ENCODE results near the gene NRXN2. TPM values are rescaled to one million over a fixed set of nuclear protein-coding genes. Genes with fewer than 3 reads are reported as not detected.

NRXN2 gene
- total and polyA plus RNA-seq, 2 experiments from 2014 or later = 1.1 to 5.6 TPM

DNA sequence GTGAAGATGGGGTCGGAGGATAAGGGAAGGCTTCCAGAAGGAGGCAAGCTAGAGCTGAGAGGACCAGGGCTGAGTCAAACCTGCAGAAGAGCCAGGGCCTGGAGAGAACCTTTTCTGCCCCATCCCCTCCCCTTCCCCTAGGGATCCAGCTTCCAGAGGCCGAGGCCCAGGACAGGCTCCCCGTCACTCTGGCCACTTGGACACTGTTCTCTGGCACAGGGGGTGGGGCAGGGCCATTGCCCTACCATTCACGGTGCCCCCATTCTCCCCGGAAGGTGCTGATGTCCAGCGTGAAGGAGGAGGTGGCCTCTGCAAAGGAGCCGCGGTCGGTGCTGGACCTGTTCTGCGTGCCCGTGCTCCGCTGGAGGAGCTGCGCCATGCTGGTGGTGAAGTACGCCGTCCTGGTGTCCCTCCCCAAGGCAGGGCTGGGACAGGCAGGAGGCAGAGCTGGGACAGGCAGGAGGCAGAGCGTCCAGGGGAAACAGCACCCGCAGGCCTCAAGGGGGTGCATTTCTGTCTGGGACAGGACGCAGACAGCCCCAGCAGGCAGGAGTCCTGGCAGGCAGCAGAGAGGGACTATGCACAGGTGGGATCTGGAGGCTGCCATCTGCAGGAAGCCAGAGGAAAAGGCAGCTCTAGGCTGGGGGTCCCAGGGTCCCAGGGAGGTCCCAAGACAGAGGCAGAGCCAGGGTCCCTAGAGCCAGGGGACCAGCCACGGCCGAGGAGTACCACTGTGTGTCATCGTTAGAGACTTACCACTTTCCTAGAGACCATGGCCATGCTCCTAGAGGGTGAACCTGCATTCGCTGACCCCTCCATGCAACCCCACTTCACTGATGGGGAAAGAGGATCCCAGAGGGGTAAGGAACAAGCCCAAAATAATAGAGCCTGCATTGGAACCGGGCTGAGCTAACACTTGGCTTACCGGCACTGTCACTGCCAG is 157.8 kb downstream of the NRXN2 start:
- no peaks in the 10 kb centered on the region for H3K9me3 ChIP-seq (ENCODE audit: low read depth)
- H3K79me2 ChIP-seq (ENCODE audit: insufficient read depth) = no peaks in the 10 kb centered on the region
- no peak overlapping the region for H3K4me3 ChIP-seq
- H4K20me1 ChIP-seq (ENCODE audit: insufficient read depth) = no peaks in the 10 kb centered on the region
- in situ Hi-C loops (cut with MboI) = no loop called here
- no peaks in the 10 kb centered on the region for H3K4me1 ChIP-seq (ENCODE audit: insufficient read depth)
- DNase-seq = no peak
- H3K36me3 ChIP-seq (ENCODE audit: low read depth) = no peaks in the 10 kb centered on the region
- TF ChIP-seq EZH2phosphoT487 (IDR thresholded peaks at IDR 0.05; ENCODE audit: insufficient read depth, low read depth) (no peak), EZH2 (IDR thresholded peaks at IDR 0.05; ENCODE audit: insufficient read depth, poor library complexity, severe bottlenecking) (no peak)
- H3F3A ChIP-seq (ENCODE audit: insufficient read depth) = no peaks in the 10 kb centered on the region
- no peak overlapping the region for H3K27ac ChIP-seq
- no peak overlapping the region for H2AFZ ChIP-seq
- WGBS, 2 experiments (ENCODE audit: low coverage in 1 of 2, low lambda C conversion rate in 2 of 2, missing lambda C conversion rate in 2 of 2) = 90 to 91% methylated on average over 24 of the region's 24 CpGs
- no peak overlapping the region for H3K4me2 ChIP-seq (ENCODE audit: unreplicated experiment)
- no peak overlapping the region for H3K9ac ChIP-seq
- no peaks in the 10 kb centered on the region for H3K9me2 ChIP-seq (ENCODE audit: insufficient read depth)
- H3K27me3 ChIP-seq (replicated peaks; ENCODE audit: insufficient read depth) = no peaks in the 10 kb centered on the region

- in situ Hi-C loops (cut with MboI) = no loop called here
Observed at GRCh38 chr11:64564419-64564818, 158.6 kb downstream of the NRXN2 start.

DNA sequence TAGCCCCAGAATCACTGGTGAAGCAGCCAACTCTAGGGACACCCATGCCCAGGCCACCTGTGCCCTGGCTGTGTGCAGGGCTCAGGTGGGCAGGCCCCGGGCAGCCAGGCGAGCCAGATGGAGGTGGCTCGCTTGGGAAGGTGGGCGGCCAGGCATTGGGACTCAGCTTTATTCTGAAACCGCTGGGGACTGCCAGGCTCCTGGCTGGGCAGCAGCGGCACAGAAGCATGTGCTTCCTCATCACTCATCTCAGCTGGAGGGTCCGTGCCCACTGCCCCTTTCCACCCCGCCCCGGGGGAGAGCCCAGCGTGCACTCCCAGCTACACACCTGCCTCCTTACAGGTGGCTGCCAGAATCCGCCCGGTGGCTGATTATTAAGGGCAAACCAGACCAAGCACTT is 159.0 kb downstream of the NRXN2 start:
- no peak overlapping the region for H3K27ac ChIP-seq
- TF ChIP-seq EZH2phosphoT487 (IDR thresholded peaks at IDR 0.05; ENCODE audit: insufficient read depth, low read depth) (no peak), EZH2 (IDR thresholded peaks at IDR 0.05; ENCODE audit: insufficient read depth, poor library complexity, severe bottlenecking) (no peak)

More at GRCh38 chr11:64564419-64564818, 158.6 kb downstream of the NRXN2 start:
- Histone ChIP-seq H3K27ac (no peak overlapping the region), H3K4me1 (ENCODE audit: insufficient read depth) (no peaks in the 10 kb centered on the region), H3K4me3 (no peak overlapping the region), H3F3A (ENCODE audit: insufficient read depth) (no peaks in the 10 kb centered on the region), H3K36me3 (ENCODE audit: low read depth) (no peaks in the 10 kb centered on the region), H3K9me3 (ENCODE audit: low read depth) (no peaks in the 10 kb centered on the region), H3K9ac (no peak overlapping the region), H3K27me3 (replicated peaks; ENCODE audit: insufficient read depth) (no peaks in the 10 kb centered on the region), H3K79me2 (ENCODE audit: insufficient read depth) (no peaks in the 10 kb centered on the region), H2AFZ (no peak overlapping the region), H4K20me1 (ENCODE audit: insufficient read depth) (no peaks in the 10 kb centered on the region), H3K4me2 (ENCODE audit: unreplicated experiment) (no peak overlapping the region), H3K9me2 (ENCODE audit: insufficient read depth) (no peaks in the 10 kb centered on the region)
- WGBS, 2 experiments (ENCODE audit: low coverage in 1 of 2, low lambda C conversion rate in 2 of 2, missing lambda C conversion rate in 2 of 2) = 77 to 80% methylated on average over 7 of the region's 7 CpGs
- no peak for TF ChIP-seq EZH2 (IDR thresholded peaks at IDR 0.05; ENCODE audit: insufficient read depth, poor library complexity, severe bottlenecking)
- TF ChIP-seq EZH2phosphoT487 (IDR thresholded peaks at IDR 0.05; ENCODE audit: insufficient read depth, low read depth) = no peak
- no peak for DNase-seq

GRCh38 chr11:64562723-64563351 is 160.2 kb downstream of the NRXN2 start:
- Histone ChIP-seq H3K4me1 (ENCODE audit: insufficient read depth) (no peaks in the 10 kb centered on the region), H2AFZ (no peak overlapping the region), H3K9me3 (ENCODE audit: low read depth) (no peaks in the 10 kb centered on the region), H3K79me2 (ENCODE audit: insufficient read depth) (no peaks in the 10 kb centered on the region), H3K9me2 (ENCODE audit: insufficient read depth) (no peaks in the 10 kb centered on the region), H3K36me3 (ENCODE audit: low read depth) (no peaks in the 10 kb centered on the region), H4K20me1 (ENCODE audit: insufficient read depth) (no peaks in the 10 kb centered on the region), H3K9ac (no peak overlapping the region), H3K4me2 (ENCODE audit: unreplicated experiment) (no peak overlapping the region), H3K27ac (no peak overlapping the region), H3K4me3 (no peak overlapping the region), H3F3A (ENCODE audit: insufficient read depth) (no peaks in the 10 kb centered on the region), H3K27me3 (replicated peaks; ENCODE audit: insufficient read depth) (no peaks in the 10 kb centered on the region)
- 72 to 73% methylated on average over 15 of the region's 15 CpGs for WGBS, 2 experiments (ENCODE audit: low coverage in 1 of 2, low lambda C conversion rate in 2 of 2, missing lambda C conversion rate in 2 of 2)
- DNase-seq = no peak
- in situ Hi-C loops (cut with MboI) = no loop called here
- TF ChIP-seq EZH2phosphoT487 (IDR thresholded peaks at IDR 0.05; ENCODE audit: insufficient read depth, low read depth) (no peak), EZH2 (IDR thresholded peaks at IDR 0.05; ENCODE audit: insufficient read depth, poor library complexity, severe bottlenecking) (no peak)

More for the DNA sequence above, 159.0 kb downstream of the NRXN2 start:
- Histone ChIP-seq H3F3A (ENCODE audit: insufficient read depth) (no peaks in the 10 kb centered on the region), H3K4me3 (no peak overlapping the region), H3K36me3 (ENCODE audit: low read depth) (no peaks in the 10 kb centered on the region), H3K9me3 (ENCODE audit: low read depth) (no peaks in the 10 kb centered on the region), H2AFZ (no peak overlapping the region), H3K79me2 (ENCODE audit: insufficient read depth) (no peaks in the 10 kb centered on the region), H4K20me1 (ENCODE audit: insufficient read depth) (no peaks in the 10 kb centered on the region), H3K9me2 (ENCODE audit: insufficient read depth) (no peaks in the 10 kb centered on the region), H3K4me2 (ENCODE audit: unreplicated experiment) (no peak overlapping the region), H3K9ac (no peak overlapping the region), H3K4me1 (ENCODE audit: insufficient read depth) (no peaks in the 10 kb centered on the region), H3K27me3 (replicated peaks; ENCODE audit: insufficient read depth) (no peaks in the 10 kb centered on the region)
- in situ Hi-C loops (cut with MboI) = no loop called here
- DNase-seq = no peak
- 71 to 78% methylated on average over 12 of the region's 12 CpGs for WGBS, 2 experiments (ENCODE audit: low coverage in 1 of 2, low lambda C conversion rate in 2 of 2, missing lambda C conversion rate in 2 of 2)

Data from GM23248 (cell line).